ENCODE data around the gene ME3.

GRCh38 chr11:86606270-86606835 is 66.1 kb downstream of the ME3 start:
- TF ChIP-seq CTCF (IDR thresholded peaks at IDR 0.05) (no peak), EZH2 (IDR thresholded peaks at IDR 0.05) (no peak)

All from neural progenitor cell (in vitro differentiated cells).